ENCODE data around the gene KIF21A. TPM values are rescaled to one million over a fixed set of nuclear protein-coding genes. Genes with fewer than 3 reads are reported as not detected.

KIF21A gene
- total and polyA plus RNA-seq, 12 donors: 5.8 to 29.7 (median 11.0) TPM

- Histone ChIP-seq H3K4me1 (replicated peaks in 1 of 2) (no peaks in the 10 kb centered on the region), H3K4me3 (no peak overlapping the region)
- intact Hi-C loops (cut with DNase I): no loop called here
These were observed 73.2 kb downstream of the KIF21A start for GRCh38 chr12:39369756-39370155.

DNA sequence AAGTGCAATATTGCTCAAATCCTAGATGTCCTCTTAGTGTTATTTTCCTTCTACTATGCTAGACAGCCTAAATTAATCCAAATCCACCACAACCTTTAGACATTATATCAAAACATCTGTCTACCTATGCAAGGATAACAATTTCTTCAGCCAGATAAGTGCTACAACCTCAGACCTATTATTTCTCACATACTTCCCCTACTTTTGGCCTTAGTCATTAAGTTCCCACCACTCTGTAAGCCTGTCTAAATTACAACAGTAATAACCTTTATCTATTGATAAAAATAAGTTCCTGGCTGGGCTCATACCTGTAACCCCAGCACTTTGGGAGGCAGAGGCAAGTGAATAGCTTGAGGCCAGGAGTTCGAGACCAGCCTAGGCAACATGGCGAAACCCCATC, 74.0 kb downstream of the KIF21A start:
- Histone ChIP-seq H3K9me3 (replicated peaks in 1 of 3) (peaks cover 0 to 6% (median 0%) of the 10 kb centered on the region in 3 donors), H3K27me3 (no peaks in the 10 kb centered on the region), H3K27ac (no peak overlapping the region), H3K4me3 (no peak overlapping the region), H3K4me1 (replicated peaks in 1 of 2) (no peaks in the 10 kb centered on the region), H3K36me3 (replicated peaks in 1 of 2) (no peaks in the 10 kb centered on the region)
- intact Hi-C loops (cut with DNase I): no loop called here
- 94 to 100% (median 98%) methylated on average over 2 of the region's 2 CpGs for WGBS, 4 donors
- TF ChIP-seq CTCF (IDR thresholded peaks at IDR 0.05) (no peak), POLR2A (IDR thresholded peaks at IDR 0.05) (no peak)
- DNase-seq: no peak

More at GRCh38 chr12:39369756-39370155, 73.2 kb downstream of the KIF21A start:
- Histone ChIP-seq H3K27me3 (no peaks in the 10 kb centered on the region), H3K27ac (no peak overlapping the region), H3K9me3 (replicated peaks in 1 of 3) (peaks cover 0 to 6% (median 0%) of the 10 kb centered on the region in 3 donors), H3K36me3 (replicated peaks in 1 of 2) (no peaks in the 10 kb centered on the region)
- 85 to 90% (median 88%) methylated on average over 2 of the region's 2 CpGs for WGBS, 4 donors
- no peak for DNase-seq
- TF ChIP-seq POLR2A (IDR thresholded peaks at IDR 0.05) (no peak), CTCF (IDR thresholded peaks at IDR 0.05) (no peak)

GRCh38 chr12:39368096-39368495, 74.8 kb downstream of the KIF21A start:
- Histone ChIP-seq H3K4me1 (replicated peaks in 1 of 2) (no peaks in the 10 kb centered on the region), H3K36me3 (replicated peaks in 1 of 2) (no peaks in the 10 kb centered on the region), H3K27ac (no peak overlapping the region), H3K27me3 (no peaks in the 10 kb centered on the region), H3K4me3 (no peak overlapping the region), H3K9me3 (replicated peaks in 1 of 3) (peaks cover 0 to 6% (median 0%) of the 10 kb centered on the region in 3 donors)
- no peak for TF ChIP-seq POLR2A (IDR thresholded peaks at IDR 0.05)
- no peak for TF ChIP-seq CTCF (IDR thresholded peaks at IDR 0.05)
- no peak for DNase-seq
- 48 to 64% (median 52%) methylated on average over 1 of the region's 1 CpG for WGBS, 4 donors
- intact Hi-C loops (cut with DNase I): no loop called here

DNA sequence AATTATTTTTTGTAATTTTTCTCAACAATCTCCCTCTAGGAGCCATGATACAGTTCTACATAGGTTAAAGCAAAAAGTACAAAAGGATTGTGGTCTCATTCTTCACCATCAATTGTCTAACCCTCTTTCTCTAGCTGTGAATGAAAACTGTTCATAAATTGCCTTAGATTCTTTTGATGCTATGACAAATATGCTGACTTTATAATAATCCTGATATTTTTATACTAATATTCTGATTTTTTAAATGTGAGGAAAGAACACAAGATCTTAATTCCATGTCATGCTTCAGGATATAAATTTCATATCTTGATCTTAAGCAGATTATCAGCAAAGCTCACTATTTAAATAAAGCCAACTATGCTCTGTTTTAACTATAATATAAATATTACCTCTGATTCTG, 75.4 kb downstream of the KIF21A start:
- peaks cover 0 to 6% (median 0%) of the 10 kb centered on the region in 3 donors for H3K9me3 ChIP-seq (replicated peaks in 1 of 3)
- DNase-seq: no peak
- H3K4me1 ChIP-seq (replicated peaks in 1 of 2): no peaks in the 10 kb centered on the region
- intact Hi-C loops (cut with DNase I): no loop called here
- no peak overlapping the region for H3K27ac ChIP-seq
- H3K36me3 ChIP-seq (replicated peaks in 1 of 2): no peaks in the 10 kb centered on the region
- H3K27me3 ChIP-seq: no peaks in the 10 kb centered on the region
- no peak for TF ChIP-seq CTCF (IDR thresholded peaks at IDR 0.05)
- no peak for TF ChIP-seq POLR2A (IDR thresholded peaks at IDR 0.05)
- no peak overlapping the region for H3K4me3 ChIP-seq
